AG09319 (cell line): ENCODE measurements around the gene C1orf52.

Source experiments
- DNase-seq: peaks from one replicate; pipeline ENCODE4 v3.0.0-alpha.2; 2010; ENCODE audit warnings: low read depth; ENCODE audit errors: extremely low read depth
- TF ChIP-seq, protein P1 (sequence below): IDR thresholded peaks from 2 replicates; pipeline ENCODE4 v1.5.1; 2011; ENCODE audit warnings: low read depth, mild to moderate bottlenecking, inconsistent platforms, low read length, moderate library complexity

C1orf52 gene

DNA sequence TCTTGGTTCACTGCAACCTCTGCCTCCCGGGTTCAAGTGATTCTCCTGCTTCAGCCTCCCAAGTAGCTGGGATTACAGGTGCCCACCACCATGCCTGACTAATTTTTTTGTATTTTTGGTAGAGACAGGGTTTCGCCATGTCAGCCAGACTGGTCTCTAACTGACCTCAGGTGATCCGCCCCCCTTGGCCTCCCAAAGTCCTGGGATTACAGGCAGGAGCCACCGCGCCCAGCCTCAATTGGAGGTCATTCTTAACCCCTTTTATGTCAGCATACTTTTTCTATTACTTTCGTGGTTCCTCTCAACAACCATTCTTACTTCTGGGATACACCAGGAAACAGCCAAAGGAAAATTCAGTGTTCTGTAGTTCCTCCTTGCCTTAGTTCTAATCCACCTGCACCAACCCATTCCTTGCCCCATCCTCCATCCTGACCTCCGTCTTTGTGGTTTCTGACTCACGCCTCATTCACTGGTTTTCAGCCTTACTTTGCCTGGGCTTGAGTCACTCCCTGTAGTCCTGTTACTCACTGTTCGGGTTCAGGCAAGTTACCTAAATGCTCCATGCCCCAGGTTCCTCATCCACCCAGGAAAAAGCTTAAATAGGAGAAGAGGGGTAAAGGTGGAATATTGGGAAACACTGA, 29.9 kb upstream of the C1orf52 start:
- TF ChIP-seq, protein P1, sequence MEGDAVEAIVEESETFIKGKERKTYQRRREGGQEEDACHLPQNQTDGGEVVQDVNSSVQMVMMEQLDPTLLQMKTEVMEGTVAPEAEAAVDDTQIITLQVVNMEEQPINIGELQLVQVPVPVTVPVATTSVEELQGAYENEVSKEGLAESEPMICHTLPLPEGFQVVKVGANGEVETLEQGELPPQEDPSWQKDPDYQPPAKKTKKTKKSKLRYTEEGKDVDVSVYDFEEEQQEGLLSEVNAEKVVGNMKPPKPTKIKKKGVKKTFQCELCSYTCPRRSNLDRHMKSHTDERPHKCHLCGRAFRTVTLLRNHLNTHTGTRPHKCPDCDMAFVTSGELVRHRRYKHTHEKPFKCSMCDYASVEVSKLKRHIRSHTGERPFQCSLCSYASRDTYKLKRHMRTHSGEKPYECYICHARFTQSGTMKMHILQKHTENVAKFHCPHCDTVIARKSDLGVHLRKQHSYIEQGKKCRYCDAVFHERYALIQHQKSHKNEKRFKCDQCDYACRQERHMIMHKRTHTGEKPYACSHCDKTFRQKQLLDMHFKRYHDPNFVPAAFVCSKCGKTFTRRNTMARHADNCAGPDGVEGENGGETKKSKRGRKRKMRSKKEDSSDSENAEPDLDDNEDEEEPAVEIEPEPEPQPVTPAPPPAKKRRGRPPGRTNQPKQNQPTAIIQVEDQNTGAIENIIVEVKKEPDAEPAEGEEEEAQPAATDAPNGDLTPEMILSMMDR = no peak
- peak; percentile 42 for DNase-seq

DNA sequence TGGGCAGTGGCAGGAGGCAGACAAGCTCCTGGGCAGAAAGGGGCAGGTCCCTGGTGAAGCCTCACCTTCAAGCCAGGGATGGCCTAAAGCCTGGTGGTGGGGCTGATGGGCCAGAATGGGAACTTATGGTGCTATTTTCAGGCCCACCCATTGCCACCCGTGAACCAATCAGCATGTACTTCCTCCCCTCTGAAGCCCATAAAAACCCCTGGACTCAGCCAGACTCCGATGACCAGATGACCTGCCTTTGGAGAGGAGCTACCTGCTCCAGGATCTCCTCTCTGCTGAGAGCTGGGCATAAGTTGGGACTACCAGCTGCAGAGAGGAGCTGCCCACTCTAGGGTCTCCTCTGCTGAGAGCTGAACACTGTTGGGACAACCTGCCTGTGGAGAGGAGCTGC, 24.7 kb upstream of the C1orf52 start:
- TF ChIP-seq, protein P1 = no peak
- DNase-seq = no peak

DNA sequence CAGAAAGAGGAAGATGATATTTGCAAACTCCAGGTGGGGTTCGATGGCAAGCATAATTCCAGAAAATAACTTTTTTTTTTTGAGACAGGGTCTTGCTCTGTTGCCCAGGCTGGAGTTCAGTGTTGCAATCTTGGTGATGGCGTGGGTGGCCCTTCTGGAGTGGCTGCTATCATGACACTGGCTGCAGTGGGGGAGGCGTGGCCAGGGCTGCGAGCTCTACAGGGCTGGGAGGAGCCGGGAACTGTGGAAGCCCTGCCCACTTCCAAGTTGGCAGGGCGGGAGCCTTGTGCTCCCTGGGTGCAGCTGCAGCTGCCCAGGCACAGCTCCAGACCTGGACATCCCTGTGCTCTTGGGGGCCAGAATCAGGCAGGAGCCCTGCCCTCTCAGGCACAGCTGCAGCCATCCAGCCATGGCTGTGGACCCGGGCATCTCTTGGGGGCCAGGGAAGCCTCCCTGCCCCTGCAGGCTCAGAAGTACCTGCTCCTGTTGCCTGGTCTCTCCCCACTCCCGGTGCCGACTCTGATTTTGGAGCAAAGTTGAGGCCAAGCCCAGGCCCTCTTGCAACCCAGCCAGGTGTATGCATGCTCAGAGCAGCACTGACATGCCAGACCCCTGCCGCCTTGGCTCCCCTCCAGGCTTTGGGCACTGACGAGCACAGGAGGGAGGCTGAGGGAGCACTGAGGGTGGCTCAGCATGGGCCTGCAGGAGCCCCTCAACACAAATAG, 24.2 kb upstream of the C1orf52 start:
- TF ChIP-seq, protein P1 = no peak
- no peak for DNase-seq

DNA sequence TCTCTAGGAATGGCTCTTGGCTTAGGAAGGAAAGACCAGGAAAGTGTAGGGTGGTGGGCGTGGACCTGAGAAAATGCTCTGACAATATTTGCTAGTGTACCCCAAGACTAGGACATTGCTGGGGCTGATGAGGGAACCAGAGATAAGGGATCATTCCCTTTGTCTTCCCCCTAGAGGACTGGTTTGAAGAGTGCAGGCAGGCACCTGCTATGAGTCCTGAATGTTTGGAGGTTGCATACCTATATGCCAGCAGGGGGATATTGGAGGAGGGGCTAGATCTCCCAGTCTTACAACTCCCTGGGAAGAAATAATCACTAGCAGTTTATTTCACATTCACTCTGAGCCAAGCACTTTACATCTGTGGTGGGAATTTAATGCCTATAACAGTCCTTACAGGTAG, 23.0 kb upstream of the C1orf52 start:
- no peak for DNase-seq
- TF ChIP-seq, protein P1 = no peak

DNA sequence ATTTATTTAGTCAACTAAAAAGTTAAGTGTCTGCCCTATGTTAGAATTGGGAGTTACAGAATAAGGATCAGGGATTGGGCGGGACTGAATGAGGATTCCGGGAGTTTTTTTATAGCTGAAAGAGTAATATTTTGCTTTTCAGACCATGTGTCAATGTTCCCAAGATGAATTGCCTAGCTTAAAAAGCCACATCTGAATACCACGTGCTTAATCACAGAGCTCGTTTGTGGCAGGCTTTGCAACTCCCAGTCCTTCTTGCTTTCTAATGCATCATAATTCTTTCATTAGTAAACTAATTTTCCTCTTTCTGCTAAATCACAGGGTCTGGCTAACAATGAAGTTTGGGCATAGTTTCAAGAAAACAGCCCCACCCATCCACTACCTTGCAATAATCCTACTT, 21.2 kb upstream of the C1orf52 start:
- DNase-seq = no peak
- TF ChIP-seq, protein P1 = no peak

DNA sequence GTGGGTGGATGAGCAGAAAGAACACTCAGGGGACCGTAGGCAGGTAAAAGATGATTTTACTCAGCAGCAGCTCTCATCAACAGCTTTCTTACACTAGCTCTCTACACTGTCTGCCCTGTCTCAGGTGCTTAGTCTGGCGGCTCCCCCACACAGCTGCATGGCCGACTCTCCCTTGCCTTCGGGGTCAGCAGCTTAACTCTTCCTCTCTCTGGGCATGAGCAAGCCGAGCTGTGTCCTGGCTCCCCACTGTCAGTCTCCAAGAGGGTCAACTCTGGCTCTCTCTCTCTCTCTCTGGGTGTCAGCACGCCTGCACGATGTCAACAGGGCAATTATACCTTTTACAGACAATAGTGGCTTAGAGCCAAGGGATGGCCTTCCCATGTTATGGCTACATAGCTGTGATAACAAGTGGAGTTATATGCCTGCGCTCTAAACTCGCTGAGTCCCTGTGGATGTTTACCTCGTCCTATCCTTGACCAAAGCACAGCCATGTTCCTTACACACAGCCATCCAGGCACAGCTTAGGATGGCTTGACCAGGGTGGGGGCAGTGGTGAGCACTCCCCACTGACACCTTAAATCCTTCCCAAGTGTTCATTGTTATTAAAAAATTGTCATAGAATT, 20.1 kb upstream of the C1orf52 start:
- TF ChIP-seq, protein P1 = no peak
- DNase-seq = no peak

DNA sequence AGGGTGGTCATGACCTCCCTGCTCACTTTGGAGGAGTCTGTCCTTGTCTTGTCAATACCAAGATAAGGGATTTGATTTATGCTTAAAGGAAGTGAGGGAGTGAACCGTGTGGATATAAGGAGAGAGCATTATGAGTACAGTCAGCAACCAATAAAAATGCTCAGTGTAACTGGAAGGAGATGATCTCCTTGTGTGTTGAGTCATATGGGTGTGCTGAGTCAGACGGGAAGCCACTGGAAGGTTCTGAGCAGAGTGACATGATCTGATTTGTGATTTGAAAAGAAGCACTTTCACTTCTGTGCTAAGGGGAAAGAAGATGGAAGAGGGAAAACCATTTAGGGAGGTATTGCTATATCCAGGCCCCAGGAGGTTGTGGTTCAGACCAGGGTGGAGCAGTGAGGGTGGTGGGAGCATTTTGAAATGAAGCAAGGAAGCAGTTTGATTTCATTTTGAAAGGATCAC, 19.4 kb upstream of the C1orf52 start:
- DNase-seq = peak; percentile 68
- TF ChIP-seq, protein P1 = no peak
